Activated effector memory CD4-positive, alpha-beta T cell treated with Interleukin-2 at 50 U/mL for 16 hours (primary cell): Measurements from ENCODE around the gene CD300LD.
"Not testable (repeated sequence)": the region's sequence is repeated elsewhere in the genome, so short reads cannot be mapped to it uniquely, and the experiment has no call there.

Experiments
- DNase-seq: peaks from one replicate; pipeline ENCODE4 v3.0.0-alpha.2; 2020

CD300LD gene

DNA sequence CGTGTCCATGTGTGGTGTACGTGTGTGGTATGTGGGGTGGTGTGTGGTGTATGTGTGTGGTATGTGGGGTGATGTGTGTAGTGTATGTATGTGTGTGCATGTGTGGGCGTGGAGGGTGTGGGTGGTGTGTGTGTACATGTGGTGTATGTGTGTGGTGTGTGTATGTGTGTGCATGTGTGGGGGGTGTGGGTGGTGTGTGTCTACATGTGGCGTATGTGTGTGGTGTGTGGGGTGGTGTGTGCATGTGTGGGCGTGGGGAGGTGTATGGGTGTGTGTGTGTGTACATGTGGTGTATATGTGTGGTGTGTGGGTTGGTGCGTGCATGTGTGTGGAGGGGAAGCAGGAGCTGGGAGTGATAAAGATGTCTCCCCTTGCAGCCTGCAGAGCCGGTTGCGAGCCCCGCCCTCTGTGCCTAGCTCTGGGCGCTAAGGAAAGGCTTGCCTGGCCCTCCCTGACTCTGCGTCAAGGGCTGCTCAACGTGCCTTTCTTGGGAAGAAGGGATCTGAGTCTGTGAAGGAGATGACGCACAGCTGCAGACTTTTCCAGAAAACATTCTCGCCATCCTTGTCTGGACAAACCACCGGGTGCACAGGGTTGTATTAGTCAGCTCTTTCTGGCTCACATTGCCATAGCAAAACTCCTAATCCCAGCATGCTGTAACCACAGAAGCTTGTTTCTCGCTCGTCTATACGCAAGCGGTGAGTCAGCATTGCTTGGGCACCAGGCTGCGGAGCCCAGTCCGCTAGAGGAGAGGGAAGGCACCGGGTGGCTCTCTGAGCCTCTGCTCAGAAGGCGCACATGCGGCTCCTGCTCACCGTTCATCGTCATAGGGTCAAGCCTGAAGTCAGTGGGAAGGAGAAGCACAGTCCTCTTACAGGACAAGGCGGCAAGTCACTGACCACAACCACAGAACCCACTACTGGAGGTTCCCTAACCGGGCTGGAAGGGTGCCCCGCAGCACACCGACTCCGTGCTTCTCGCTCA, 22.8 kb downstream of the CD300LD start:
- no peak for DNase-seq

GRCh38 chr17:74568106-74568873, 23.8 kb downstream of the CD300LD start:
- no peak for DNase-seq

DNA sequence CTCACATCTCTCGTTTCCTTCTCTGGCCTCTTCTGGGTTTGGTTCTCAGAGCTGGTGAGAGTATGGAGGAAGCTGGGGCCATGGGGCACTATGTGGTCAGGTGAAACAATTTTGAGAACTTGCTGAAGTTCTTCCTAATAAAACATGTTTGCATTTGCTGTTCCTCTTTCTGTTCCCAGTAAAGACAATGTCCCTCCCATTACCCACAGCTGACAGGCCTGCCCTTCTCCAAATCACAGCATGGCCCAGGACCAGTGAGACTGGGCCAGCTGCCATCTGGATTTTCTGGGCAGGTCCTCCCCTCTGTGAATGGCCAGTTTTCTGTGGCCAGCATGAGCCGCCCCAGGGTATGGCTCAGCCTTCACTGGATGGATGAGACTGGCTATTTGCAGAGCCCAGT, 24.7 kb downstream of the CD300LD start, which contains the start of gene CD300H:
Gene CD300H, minus strand, starts transcription at position 113 of the 400 bp plus-strand sequence.
- no peak for DNase-seq

- no peak for DNase-seq
Observed at GRCh38 chr17:74566132-74566753, 25.8 kb downstream of the CD300LD start.

GRCh38 chr17:74565126-74565525, 27.0 kb downstream of the CD300LD start:
- DNase-seq, result no peak

DNA sequence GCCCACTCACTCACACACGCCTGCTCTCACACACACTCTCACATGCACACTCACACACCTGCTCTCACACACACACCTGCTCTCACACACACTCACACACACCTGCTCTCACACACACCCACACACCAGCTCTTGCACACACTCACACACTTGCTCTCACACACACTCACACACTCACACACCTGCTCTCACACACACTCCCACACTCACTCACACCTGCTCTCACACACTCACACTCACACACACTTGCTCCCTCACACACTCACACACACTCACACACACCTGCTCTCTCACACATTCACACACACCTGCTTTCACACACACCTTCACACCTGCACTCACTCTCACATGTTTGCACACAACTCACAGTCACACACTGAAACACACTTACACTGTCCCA, 28.7 kb downstream of the CD300LD start:
- DNase-seq, result no peak

GRCh38 chr17:74561586-74561985, 30.5 kb downstream of the CD300LD start:
- no peak for DNase-seq

DNA sequence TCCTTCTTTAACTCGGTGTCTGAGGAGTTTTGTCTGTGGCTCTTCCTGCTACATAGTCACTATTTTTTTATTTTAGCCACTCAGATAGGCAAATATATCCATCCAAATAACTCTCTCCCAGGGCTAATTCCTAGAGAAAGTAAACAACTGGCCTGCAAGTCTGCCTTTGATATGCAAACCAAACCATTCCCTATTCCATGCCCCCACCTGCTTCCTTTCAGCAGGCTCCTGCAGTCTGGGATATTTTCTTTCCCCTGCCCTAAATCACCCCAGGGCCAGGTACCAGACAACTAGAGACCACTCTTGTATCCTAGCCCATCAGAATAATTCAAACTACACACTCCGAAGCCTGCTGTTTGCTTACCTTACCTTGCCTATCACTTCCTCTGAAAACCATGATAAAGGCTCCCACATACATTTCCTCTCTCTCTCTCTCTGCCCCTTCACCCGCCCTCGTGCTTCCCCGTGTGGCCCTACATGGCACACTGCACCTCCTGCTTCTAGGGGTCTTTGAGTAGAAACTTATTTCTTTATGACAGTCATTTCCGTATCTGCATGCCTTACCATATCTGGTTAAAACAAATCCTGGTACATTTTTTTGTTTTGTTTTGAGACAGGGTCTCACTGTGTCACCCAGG, 33.1 kb downstream of the CD300LD start:
- no peak for DNase-seq

DNA sequence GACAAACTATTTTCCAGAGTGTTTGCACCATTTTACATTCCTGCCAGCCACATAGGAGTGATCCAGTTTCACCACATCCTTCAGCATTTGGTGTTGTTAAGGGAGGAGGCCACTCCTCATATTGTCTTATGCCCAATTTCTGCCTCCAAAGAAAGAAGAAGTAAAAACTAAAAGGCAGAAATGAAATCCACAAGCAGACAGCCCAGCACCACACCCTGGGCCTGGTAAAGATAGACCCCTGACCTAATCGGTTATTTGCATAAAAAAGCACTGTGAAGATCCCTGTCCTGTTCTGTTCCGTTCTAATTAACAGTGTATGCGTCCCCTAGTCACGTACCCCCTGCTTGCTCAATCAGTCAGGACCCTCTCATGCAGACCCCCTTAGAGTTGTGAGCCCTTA, 33.7 kb downstream of the CD300LD start:
- DNase-seq, result not testable (repeated sequence)

GRCh38 chr17:74555427-74555940, 36.6 kb downstream of the CD300LD start:
- DNase-seq, result no peak

- DNase-seq, result no peak
Observed at GRCh38 chr17:74554909-74555308, 37.2 kb downstream of the CD300LD start.

DNA sequence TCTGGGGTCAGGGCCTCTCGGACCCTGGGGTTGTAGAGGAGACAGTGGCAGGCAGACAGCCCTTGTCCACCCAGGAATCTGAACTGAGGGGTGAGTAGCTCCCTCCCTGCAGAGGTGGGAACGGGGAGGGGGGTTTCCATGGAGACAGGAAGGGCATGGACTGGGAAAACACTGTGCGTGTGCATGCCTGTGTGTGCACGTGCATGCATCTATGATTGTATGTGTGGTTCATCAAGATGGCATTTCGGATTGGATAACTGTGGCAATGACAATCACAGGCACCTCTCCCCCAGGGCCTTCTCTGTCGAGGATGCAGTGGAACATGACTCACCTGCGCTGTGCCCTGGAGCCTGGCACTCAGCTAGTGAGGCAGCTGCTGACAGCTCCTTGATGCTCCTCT, 40.0 kb downstream of the CD300LD start:
- DNase-seq, result no peak

DNA sequence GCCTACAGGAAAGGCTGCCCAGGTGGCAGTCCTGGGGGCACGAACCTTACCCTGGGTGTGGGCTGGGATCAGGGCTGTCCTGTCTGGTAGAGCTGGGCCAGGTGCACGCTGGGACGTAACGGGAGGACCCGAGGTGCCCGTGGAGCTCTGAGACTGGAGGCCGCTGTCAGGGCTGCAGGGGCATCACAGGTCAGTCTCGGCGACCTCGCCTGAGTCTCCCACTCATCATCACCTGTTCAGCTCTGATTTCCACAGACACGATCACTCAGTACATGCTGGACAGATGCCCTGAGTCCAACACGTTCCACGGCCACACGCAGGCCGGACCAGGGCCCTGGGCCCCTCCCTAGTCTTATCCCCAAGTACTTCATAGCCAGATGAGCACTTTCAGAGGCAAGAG, 41.5 kb downstream of the CD300LD start:
- DNase-seq, result no peak

DNA sequence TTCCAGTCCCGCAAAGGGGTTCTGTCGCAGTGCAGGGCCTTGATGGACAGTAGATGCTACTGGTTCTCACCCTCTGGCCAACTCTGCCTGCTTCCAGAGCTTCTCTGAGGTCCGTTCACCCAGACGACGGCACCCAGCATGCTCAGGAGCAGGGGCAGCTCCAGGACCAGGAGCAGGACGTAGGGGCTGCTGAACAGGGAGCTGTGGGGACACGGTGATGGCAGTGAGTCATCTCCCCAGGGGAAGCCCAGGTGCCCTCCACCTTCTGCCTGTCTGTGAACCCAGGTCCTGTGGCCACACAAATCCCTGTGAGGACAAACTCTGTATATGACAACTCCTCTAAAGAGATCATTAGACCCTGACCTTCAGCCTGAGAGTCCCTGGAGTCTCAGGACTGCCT, 42.7 kb downstream of the CD300LD start:
- DNase-seq, result no peak

GRCh38 chr17:74547736-74548135, 44.3 kb downstream of the CD300LD start:
- no peak for DNase-seq

GRCh38 chr17:74547264-74547663, 44.8 kb downstream of the CD300LD start:
- DNase-seq, result no peak

DNA sequence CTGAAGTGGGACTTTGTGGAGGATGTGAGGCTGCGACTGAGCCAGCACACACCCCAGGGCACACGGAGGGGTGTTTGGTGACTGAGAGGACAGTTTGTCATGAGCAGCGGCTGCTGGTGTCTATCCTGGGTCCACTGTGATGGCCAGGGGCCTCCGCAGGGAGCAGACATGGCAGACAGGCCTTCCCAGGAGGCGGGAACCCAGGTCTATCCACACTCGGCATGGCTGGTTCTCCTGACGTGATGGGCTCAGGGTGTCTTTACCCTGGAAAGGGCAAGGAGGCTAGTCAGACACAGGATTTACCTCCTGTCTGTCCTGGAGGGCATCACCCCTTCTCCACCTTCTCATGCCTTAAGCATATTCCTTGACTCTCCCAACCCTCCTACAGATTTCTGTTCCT, 45.5 kb downstream of the CD300LD start:
- no peak for DNase-seq

- DNase-seq, result no peak
Observed at GRCh38 chr17:74545843-74546230, 46.2 kb downstream of the CD300LD start, which contains the start of gene CD300C. Gene CD300C (minus strand): TSS chr17:74546115. CDS start chr17:74545782, 333 bp downstream.

- no peak for DNase-seq
Observed at GRCh38 chr17:74544991-74545842, 46.9 kb downstream of the CD300LD start.

DNA sequence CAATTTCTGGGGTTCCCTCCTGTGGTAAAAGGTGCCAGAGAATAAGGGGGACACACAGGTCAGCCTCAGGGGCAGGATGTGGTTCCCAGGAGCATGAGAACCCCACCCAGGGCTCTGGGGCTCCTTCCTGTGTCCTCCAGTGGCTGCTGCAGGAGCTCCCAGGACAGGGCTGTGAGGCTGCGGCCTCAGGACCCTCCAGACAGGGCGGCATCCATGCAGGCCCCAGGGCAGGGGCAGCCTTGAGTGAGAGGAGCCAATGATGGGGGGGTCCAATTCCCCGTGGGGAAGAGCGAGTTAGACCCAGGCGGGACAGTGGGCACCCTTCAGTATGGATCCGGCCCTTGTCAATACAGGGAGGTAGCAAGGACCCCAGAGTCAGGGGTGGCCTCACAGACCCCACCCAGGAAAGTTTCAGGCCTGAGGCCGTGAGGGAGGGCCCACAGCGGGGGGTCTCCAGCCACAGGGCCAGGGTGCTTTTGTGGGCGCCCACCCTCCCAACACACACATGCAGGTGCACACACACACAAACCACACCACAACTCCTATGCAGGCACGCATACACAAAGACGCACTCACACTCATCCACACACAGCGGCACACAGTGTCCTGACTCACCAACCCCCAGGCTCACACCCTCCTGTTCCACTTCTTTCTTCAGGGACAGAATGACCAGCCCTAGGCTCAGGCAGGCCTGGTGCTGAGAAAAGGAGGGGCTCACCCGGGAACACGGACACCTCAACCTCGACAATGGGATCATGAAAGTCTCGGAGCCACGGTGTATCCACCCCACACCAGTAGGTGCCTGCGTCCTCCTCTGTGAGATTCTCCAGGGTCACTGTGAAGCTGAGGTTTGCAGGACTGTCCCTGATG, 48.0 kb downstream of the CD300LD start:
- DNase-seq, result no peak

- no peak for DNase-seq
Observed at GRCh38 chr17:74543406-74543805, 48.7 kb downstream of the CD300LD start.
